ENCODE measurements around the gene WAS. TPM values are rescaled to one million over a fixed set of nuclear protein-coding genes. Genes with fewer than 3 reads are reported as not detected.

WAS gene
- total and polyA plus RNA-seq, 2 of the 8 experiments (the other 6 are each of a cell fraction or from before 2014, with no cell fraction given) = 0.63 to 0.65 TPM

DNA sequence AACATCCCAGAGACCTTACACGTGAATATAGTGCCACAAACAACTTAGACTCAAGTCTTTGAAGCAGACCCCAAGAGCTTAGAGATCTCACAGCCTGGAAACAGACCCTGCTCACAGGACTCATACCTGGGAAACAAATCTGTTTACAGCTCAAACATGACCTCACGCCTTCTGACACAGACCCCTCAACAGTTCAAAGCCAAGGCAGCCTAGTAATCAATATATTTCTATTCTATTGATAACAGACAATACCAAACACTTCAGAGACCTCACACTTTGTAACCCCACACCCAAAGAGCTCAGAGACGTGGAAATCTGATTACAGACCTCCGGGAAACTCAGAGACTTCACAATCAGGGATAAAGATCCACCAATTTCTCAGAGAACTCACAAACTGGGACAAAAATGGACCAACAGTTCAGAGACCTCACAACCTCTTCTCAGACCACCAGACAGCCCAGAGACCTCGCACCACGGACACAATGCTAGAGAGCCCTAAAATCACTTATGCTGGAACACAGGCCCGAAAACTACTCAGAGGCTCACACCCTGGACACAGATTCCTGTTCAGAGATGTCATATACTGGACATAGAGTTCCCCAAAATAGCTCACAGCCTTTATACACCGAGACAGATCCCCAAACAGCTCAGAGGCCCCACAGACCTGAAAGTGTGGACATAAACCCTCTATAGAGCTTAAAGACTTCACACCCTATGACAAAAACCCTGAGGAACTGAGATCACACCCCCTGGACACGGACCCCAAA is 27.7 kb downstream of the WAS start:
- Histone ChIP-seq H2BK20ac (ENCODE audit: low read length) (no peak overlapping the region), H3K23ac (ENCODE audit: insufficient read length) (no peak overlapping the region), H3K27me3 (replicated peaks in 1 of 4; ENCODE audit: control insufficient read depth in 3 of 4, extremely low read depth in 1 of 4, insufficient read depth in 3 of 4, low read length in 3 of 4) (no peaks in the 10 kb centered on the region; a peak in 3 of 7 replicates), H2BK12ac (ENCODE audit: low read depth, low read length) (no peak overlapping the region), H3K79me1 (ENCODE audit: low read depth, low read length) (no peaks in the 10 kb centered on the region), H3K56ac (replicated peaks; ENCODE audit: insufficient read length, low read depth, low read length) (no peak overlapping the region), H3K4me2 (ENCODE audit: insufficient read depth in 1 of 2, low read depth in 2 of 2, low read length in 2 of 2) (no peak overlapping the region), H3K23me2 (ENCODE audit: low read depth, low read length) (no peaks in the 10 kb centered on the region), H3K4me3 (ENCODE audit: extremely low read depth in 1 of 4, insufficient read depth in 2 of 4, low read depth in 3 of 4, low read length in 4 of 4) (no peak overlapping the region), H4K5ac (ENCODE audit: insufficient read length, low read depth, low read length) (no peak overlapping the region), H4K8ac (ENCODE audit: extremely low read depth, insufficient read depth, low read length) (no peak overlapping the region), H3K27ac (ENCODE audit: low read depth, low read length) (no peak overlapping the region), H4K91ac (replicated peaks; ENCODE audit: insufficient read length, low read length) (no peak overlapping the region), H3K79me2 (ENCODE audit: control insufficient read depth in 1 of 2, insufficient read depth in 2 of 2, low read length in 2 of 2) (no peaks in the 10 kb centered on the region), H4K20me1 (replicated peaks in 1 of 2; ENCODE audit: control insufficient read depth in 1 of 2, insufficient read depth in 2 of 2, low read length in 2 of 2) (peaks cover 0 to 6% of the 10 kb centered on the region in 2 experiments), H3K18ac (ENCODE audit: extremely low read depth, low read length) (no peak overlapping the region), H2BK120ac (replicated peaks; ENCODE audit: low read depth, low read length) (no peak overlapping the region), H3K36me3 (ENCODE audit: control insufficient read depth in 2 of 4, insufficient read depth in 4 of 4, low read length in 3 of 4) (peaks cover 0 to 8% (median 2%) of the 10 kb centered on the region in 4 experiments; a peak in 1 of 8 replicates), H3K4me1 (replicated peaks in 1 of 4; ENCODE audit: control insufficient read depth in 3 of 4, insufficient read depth in 4 of 4, low read length in 3 of 4) (no peaks in the 10 kb centered on the region), H3K14ac (ENCODE audit: insufficient read length) (no peak overlapping the region), H2AFZ (ENCODE audit: low read length) (no peak overlapping the region), H3K9me3 (ENCODE audit: insufficient read depth in 2 of 2, low read depth in 1 of 2, low read length in 1 of 2) (no peaks in the 10 kb centered on the region), H3K4ac (replicated peaks; ENCODE audit: insufficient read length, low read depth, low read length) (no peak overlapping the region), H2AK5ac (ENCODE audit: low read depth, low read length) (no peak overlapping the region), H2BK5ac (ENCODE audit: low read depth, low read length) (no peak overlapping the region), H2BK15ac (ENCODE audit: low read length) (no peak overlapping the region), H3K9ac (replicated peaks in 1 of 4; ENCODE audit: extremely low read depth in 1 of 4, low read depth in 3 of 4, low read length in 3 of 4) (no peak overlapping the region)
- FAIRE-seq = no peak
- WGBS, 2 experiments (ENCODE audit: extremely low coverage in 1 of 2, insufficient coverage in 1 of 2, insufficient read length in 1 of 2, insufficient replicate concordance in 2 of 2, low coverage in 1 of 2, low lambda C conversion rate in 2 of 2, missing lambda C conversion rate in 1 of 2) = 88% methylated on average over 7 of the region's 9 CpGs; no CpG with 5 or more reads in 1 of the 2 experiments
- no peak for TF ChIP-seq CEBPB (IDR thresholded peaks at IDR 0.05; ENCODE audit: low read depth, low read length)
- TF ChIP-seq PHF8 (conservative IDR thresholded peaks at IDR 0.05; ENCODE audit: low read depth, low read length) = no peak
- no peak for TF ChIP-seq EZH2 (IDR thresholded peaks at IDR 0.05; ENCODE audit: low read depth, low read length, severe bottlenecking)
- no peak for TF ChIP-seq POLR2AphosphoS5 (IDR thresholded peaks at IDR 0.05; ENCODE audit: low read depth, low read length)
- TF ChIP-seq SIRT6 (IDR thresholded peaks at IDR 0.05; ENCODE audit: low read length) = no peak
- TF ChIP-seq SAP30 (IDR thresholded peaks at IDR 0.05; ENCODE audit: insufficient read depth, insufficient replicate concordance, low read length) = no peak
- TF ChIP-seq GABPA (IDR thresholded peaks at IDR 0.05; ENCODE audit: borderline replicate concordance, insufficient read depth, low read length) = no peak
- no peak for TF ChIP-seq RXRA (IDR thresholded peaks at IDR 0.05; ENCODE audit: insufficient read depth, low read depth, low read length)
- no peak for TF ChIP-seq CREB1 (IDR thresholded peaks at IDR 0.05)
- TF ChIP-seq BCL11A (IDR thresholded peaks at IDR 0.05; ENCODE audit: low read depth in 2 of 2, low read length in 2 of 2) = no peak
- no peak for TF ChIP-seq RFX5 (IDR thresholded peaks at IDR 0.05; ENCODE audit: borderline replicate concordance, low read depth, low read length)
- TF ChIP-seq SP4 (IDR thresholded peaks at IDR 0.05; ENCODE audit: low read length) = no peak
- TF ChIP-seq SUZ12 (IDR thresholded peaks at IDR 0.05; ENCODE audit: low read length) = no peak
- ChIA-PET POLR2A (ENCODE audit: partially characterized antibody) (interaction anchor here (0.6 to 3.0 kb wide), 3 partner anchors 9 to 137 kb away, joined by 3 to 29 read pairs (median 5); partner anchors contain the start of genes RBM3 and SUV39H1), CTCF (ENCODE audit: partially characterized antibody) (no interaction called here)
- no peak for DNase-seq (ENCODE audit: low read depth in 1 of 2, low spot score in 2 of 2)

Data from H1 (cell line).